ENCODE results near the gene WWOX.

WWOX gene

DNA sequence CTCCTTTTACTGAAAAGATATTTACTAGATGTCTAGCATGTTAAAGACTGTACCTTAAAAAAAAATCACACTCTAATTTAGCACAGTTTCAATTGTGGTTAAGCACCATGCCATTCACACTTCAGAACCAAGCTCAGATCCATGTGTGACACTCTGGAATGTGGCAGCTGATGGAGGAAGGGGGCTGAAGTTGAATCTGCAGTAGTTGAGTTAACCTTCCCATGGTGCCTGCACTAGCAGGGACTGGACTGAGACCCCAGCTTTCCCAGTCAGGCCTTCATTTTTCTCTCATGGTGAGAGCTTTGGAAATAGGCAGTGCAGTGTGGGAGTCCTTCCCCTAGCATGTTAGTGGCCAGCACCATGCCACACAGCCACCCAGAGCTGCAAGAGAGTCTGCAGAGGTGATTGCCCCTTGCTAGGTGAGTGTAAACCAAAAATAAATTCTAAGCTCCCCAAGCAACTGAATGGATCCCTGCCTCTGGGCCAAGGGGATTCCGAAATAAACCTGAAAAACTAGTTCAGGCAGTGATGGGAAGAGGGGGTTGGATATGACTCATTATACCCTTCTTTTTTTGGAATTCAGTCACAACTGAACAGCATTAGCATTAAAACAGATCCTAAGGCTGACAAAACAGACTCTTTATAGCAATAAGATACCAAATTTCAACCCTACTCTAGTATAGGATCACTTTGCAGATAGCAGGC is 208.5 kb downstream of the WWOX start:
- DNase-seq = no peak

- DNase-seq = no peak
These were observed 210.3 kb downstream of the WWOX start for GRCh38 chr16:78309763-78310162.

- DNase-seq = no peak
These were observed 210.7 kb downstream of the WWOX start for GRCh38 chr16:78310196-78310595.

- DNase-seq = no peak
These were observed 211.6 kb downstream of the WWOX start for GRCh38 chr16:78310990-78311561.

DNA sequence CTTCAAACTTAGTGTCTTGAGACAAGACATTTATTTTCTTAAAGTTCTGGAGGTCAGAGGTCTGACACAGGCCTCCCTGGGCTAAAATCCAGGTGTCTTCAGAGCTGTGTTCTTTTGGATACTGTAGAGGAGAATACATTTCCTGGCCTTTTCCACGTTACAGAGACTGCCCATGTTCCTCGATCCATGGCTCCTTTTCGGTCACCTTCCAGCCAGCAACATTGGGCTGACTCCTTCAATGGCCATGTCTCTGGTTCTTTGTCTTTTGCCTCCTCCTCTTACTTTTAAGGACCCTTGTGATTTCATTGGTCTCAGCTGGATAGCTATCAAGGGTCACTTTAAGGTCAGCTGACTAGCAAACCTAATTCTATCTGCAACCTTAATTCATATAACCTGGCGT is 212.4 kb downstream of the WWOX start:
- no peak for DNase-seq

DNA sequence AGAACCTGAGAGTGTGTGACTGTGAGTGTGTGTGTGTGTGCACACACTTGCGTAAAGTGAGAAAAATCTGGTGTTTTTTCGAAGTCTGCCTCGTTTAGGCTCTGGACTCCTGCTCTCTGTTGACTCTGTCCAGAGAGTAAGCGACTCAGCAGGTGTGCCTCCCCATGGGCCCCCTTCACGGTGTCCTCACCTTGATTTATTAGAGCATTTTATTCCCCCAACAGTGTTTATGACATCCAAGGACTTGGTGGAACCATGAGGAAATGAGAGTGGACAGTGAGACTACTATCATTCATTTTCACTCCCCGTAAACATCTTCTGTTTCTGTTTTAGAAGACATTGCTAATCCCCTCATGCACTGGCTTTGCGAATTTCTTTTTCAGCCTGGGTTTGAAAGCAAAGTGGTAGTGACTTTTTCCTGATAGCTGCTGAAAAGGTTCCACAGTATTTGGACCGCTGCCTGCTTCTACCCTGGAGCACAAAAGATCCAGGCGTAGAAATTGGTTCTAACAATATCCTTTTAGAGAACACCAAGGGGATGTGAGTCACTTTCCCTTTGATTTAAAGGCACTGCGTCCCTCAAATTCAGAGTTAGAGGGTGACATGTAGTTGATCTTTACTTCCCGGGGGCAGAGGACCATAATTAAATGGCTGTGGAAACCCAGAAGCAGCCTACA is 218.2 kb downstream of the WWOX start:
- no peak for DNase-seq

DNA sequence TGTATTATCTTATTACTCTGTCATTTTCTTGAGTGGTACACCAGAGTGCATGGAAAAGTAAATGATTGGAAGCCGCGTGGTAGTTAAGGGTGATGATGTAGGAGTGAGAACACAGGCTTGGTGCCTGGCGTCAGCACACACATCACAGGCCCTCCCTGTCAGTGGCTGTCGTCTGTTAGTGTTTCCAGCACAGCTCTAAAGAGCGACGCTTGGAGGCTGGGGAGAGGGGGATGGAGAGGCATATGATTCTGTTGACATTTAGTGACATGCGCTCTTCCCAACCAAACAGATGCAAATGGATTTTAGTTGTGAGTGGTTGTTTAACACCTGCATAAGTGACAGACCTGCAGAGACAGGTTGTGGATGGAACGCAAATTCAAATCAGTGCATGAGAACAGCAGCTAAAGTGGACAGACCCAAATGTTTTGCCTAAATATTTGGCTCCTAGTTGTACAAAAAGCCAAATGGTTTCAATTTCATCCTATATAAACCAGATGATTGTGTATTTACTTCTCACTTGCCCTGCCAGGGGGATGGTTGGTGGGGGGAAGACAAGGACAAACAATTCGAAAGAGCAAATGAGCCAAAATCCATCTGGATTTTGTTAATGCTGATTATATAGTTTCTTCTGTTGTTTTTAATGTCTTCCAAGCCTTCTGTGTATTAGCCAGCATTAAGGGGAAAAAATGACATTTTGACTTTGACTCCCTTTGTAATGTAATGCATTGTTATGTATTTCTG is 222.3 kb downstream of the WWOX start:
- DNase-seq = no peak

DNA sequence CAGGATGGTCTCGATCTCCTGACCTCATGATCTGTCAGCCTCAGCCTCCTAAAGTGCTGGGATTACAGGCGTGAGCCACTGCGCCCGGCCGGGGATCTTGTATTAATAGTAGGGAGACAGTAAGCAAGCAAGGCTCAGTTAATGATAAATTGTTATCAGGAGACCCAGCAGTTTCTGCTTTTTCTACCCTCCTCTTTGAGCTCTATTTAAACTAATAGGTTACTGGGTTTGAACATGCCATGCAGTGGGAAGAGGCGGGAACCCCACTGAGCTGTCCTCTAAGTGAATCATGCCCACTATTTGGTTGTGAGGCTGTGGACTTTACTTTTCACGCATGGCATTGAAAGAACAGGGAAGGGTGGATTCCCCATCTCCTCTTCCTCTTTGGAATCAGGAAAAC is 223.9 kb downstream of the WWOX start:
- no peak for DNase-seq

GRCh38 chr16:78324649-78325285 is 225.3 kb downstream of the WWOX start:
- DNase-seq = no peak

DNA sequence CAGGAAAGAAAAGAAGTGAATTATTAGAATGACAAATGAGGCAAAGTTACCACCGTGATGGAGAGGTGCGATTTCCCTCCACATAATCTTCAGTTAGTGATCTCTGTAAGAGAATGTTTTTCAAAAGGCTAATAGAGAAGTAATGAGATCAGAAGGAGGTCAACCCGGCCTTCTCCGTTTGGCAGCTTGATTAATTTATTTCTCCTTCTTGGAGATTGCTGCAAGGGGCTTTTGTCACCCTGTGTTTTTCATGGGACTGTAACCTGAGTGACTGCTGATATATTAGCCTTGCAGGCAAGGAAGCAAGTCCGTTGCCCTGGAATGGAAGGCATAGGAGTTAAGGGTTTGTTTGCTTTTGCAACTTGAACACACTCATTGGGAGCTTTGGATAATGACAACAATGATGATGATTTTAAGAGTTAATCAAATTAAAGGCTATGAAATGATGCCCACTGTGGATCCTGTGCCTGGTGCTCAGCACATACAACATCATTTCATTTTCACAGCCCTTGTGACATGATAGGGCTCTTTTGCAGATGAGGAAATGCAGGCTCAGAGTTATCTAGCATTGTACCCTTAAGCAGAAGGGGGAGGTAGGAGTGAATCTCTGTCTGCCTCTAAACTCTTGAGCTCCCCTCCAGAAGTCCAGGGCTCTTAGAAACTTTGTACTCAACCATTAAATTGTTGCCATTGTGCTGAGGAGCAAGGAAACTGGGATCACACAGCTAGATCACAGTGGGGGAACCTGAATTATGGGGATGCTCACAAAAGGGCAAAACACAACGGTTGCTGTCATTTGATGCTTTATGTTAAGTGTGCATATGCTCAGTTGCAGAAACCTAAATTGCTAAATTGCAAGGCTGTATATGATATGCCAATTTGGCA is 226.3 kb downstream of the WWOX start:
- no peak for DNase-seq

- DNase-seq = no peak
These were observed 227.3 kb downstream of the WWOX start for GRCh38 chr16:78326731-78327130.

- no peak for DNase-seq
These were observed 232.3 kb downstream of the WWOX start for GRCh38 chr16:78331731-78332130.

DNA sequence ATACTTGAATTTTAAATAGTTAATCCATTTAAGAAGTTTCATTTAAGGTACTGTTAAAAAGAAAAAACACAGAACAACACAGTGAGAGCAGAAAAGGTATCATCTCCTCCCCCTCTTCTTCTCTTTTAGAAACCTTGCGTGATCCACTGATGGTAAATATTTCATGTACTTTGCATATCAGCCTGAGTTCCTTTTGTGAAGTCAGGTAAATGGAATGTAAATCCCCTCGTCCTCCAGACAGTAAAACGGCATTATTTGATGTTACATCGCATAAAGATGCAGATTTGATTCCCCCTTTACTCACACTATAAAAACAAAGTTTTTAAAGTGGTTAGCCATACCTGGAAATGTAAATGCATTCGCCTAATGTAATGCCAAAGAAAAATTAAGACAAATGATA is 234.4 kb downstream of the WWOX start:
- no peak for DNase-seq

GRCh38 chr16:78340590-78340989 is 241.1 kb downstream of the WWOX start:
- no peak for DNase-seq

- no peak for DNase-seq
These were observed 248.6 kb downstream of the WWOX start for GRCh38 chr16:78348068-78348467.

GRCh38 chr16:78348886-78349285 is 249.4 kb downstream of the WWOX start:
- no peak for DNase-seq

- no peak for DNase-seq
These were observed 252.7 kb downstream of the WWOX start for GRCh38 chr16:78352184-78352583.

- DNase-seq = no peak
These were observed 254.3 kb downstream of the WWOX start for GRCh38 chr16:78353640-78354275.

GRCh38 chr16:78362524-78363135 is 263.2 kb downstream of the WWOX start:
- no peak for DNase-seq

GRCh38 chr16:78363843-78364555 is 264.5 kb downstream of the WWOX start:
- no peak for DNase-seq

- no peak for DNase-seq
These were observed 265.1 kb downstream of the WWOX start for GRCh38 chr16:78364556-78364880.
